ENCODE measurements around the gene SPTSSA.

Gene SPTSSA

GRCh38 chr14:34466691-34467090 lies 4.7 kb upstream of the SPTSSA start:
- H3K36me3 ChIP-seq (ENCODE audit: control insufficient read depth, insufficient read depth, low read length) = no peaks in the 10 kb centered on the region
- no peak overlapping the region for H3K4me3 ChIP-seq (ENCODE audit: low read depth, low read length)
- H3K9me3 ChIP-seq (ENCODE audit: control insufficient read depth, insufficient read depth, low read length) = no peaks in the 10 kb centered on the region
- no peak overlapping the region for H3K9ac ChIP-seq (ENCODE audit: low read depth, low read length)
- peaks cover 6% of the 10 kb centered on the region for H3K4me1 ChIP-seq (ENCODE audit: control insufficient read depth, insufficient read depth, low read length)
- no peaks in the 10 kb centered on the region for H3K27me3 ChIP-seq (ENCODE audit: control insufficient read depth, insufficient read depth, low read length)

- Histone ChIP-seq H3K4me3 (ENCODE audit: low read depth, low read length) (no peak overlapping the region), H3K4me1 (ENCODE audit: control insufficient read depth, insufficient read depth, low read length) (peaks cover 14% of the 10 kb centered on the region), H3K27me3 (ENCODE audit: control insufficient read depth, insufficient read depth, low read length) (no peaks in the 10 kb centered on the region), H3K9me3 (ENCODE audit: control insufficient read depth, insufficient read depth, low read length) (no peaks in the 10 kb centered on the region), H3K36me3 (ENCODE audit: control insufficient read depth, insufficient read depth, low read length) (no peaks in the 10 kb centered on the region), H3K9ac (ENCODE audit: low read depth, low read length) (no peak overlapping the region)
These were observed 3.2 kb upstream of the SPTSSA start for GRCh38 chr14:34465069-34465859.

DNA sequence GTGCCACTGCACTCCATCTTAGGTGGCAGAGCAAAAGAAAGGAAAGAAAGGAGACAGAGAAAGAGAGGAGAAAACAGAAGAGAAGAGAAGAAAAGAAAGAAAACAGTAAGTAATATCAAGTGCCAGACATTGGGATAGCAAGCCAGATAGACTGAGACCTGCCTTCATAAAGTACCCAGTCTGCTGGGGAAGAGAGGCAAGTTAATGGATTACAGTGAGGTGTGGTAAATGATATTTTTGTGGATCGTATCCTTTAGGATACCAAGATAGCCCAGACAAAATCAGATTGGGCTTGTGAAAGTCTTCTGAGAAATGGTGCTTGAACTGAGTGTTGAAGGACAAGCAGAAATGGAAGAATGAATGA lies 1.5 kb upstream of the SPTSSA start:
- H3K9ac ChIP-seq (ENCODE audit: low read depth, low read length) = no peak overlapping the region
- no peaks in the 10 kb centered on the region for H3K9me3 ChIP-seq (ENCODE audit: control insufficient read depth, insufficient read depth, low read length)
- peaks cover 10% of the 10 kb centered on the region for H3K4me1 ChIP-seq (ENCODE audit: control insufficient read depth, insufficient read depth, low read length)
- H3K36me3 ChIP-seq (ENCODE audit: control insufficient read depth, insufficient read depth, low read length) = no peaks in the 10 kb centered on the region
- no peak overlapping the region for H3K4me3 ChIP-seq (ENCODE audit: low read depth, low read length)
- no peaks in the 10 kb centered on the region for H3K27me3 ChIP-seq (ENCODE audit: control insufficient read depth, insufficient read depth, low read length)

DNA sequence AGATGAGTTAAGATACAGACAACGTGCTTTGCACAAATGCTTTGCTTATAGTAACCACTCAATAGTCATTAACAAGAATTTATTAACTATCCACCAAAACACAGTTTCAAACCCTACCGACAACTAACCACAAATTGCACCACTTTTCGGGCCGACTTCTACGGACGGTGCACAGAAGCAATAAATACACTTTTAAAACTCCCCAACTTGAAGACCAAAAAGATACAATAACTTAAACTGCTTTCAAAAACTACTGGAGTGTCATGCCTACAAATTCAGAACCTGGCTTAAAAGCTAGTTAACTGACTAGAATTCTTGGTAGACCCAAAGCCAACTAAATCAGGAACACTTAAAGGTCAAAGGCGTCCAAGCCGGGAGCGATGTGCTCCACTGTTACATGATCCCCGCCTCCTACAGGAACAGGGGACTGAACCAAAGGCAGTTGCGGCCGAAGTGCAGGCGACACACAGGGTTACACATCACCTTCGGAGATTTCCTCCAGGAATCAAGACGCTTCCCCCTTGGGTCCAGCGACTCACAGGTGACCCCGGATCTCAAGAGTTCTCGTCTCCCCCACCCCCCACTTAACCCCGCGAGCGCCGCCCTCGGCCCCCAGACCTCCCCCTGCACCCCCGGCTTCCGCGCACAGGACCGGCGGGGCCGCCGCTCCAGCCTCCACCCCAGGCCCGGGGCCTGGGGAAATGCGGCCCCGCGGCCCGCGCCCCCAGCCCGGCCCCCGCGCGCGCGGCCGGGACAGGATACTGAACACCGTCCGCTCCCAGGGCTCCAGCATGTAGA lies 507 bp downstream of the SPTSSA start:
- peak overlapping the region; percentile 4 for H3K9ac ChIP-seq (ENCODE audit: low read depth, low read length)
- H3K4me1 ChIP-seq (ENCODE audit: control insufficient read depth, insufficient read depth, low read length) = peaks cover 10% of the 10 kb centered on the region
- peak overlapping the region; percentile 77 for H3K4me3 ChIP-seq (ENCODE audit: low read depth, low read length)
- H3K9me3 ChIP-seq (ENCODE audit: control insufficient read depth, insufficient read depth, low read length) = no peaks in the 10 kb centered on the region
- H3K36me3 ChIP-seq (ENCODE audit: control insufficient read depth, insufficient read depth, low read length) = no peaks in the 10 kb centered on the region
- no peaks in the 10 kb centered on the region for H3K27me3 ChIP-seq (ENCODE audit: control insufficient read depth, insufficient read depth, low read length)

DNA sequence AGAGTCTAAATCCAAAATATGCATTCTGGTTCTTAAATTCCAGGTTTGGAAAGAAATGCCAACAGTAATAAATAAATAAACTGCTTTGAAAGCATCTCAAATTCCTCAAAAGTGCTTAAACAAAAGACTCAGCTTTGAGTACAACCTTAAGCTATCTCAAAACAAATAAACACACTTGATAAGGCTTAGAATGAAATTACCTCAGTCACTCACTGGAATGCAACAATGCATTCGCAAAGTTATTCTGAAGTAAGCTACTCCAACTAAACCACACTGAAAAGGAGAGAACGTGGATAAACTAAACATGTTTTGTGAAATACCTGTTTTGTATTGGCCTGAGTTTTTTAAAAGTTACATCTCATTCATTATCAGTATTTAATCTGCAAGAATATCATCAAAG lies 1.2 kb downstream of the SPTSSA start:
- no peaks in the 10 kb centered on the region for H3K27me3 ChIP-seq (ENCODE audit: control insufficient read depth, insufficient read depth, low read length)
- peaks cover 10% of the 10 kb centered on the region for H3K4me1 ChIP-seq (ENCODE audit: control insufficient read depth, insufficient read depth, low read length)
- H3K36me3 ChIP-seq (ENCODE audit: control insufficient read depth, insufficient read depth, low read length) = no peaks in the 10 kb centered on the region
- no peaks in the 10 kb centered on the region for H3K9me3 ChIP-seq (ENCODE audit: control insufficient read depth, insufficient read depth, low read length)
- peak overlapping the region; percentile 77 for H3K4me3 ChIP-seq (ENCODE audit: low read depth, low read length)
- H3K9ac ChIP-seq (ENCODE audit: low read depth, low read length) = peak overlapping the region; percentile 4

GRCh38 chr14:34460295-34460694 lies 1.7 kb downstream of the SPTSSA start:
- peaks cover 10% of the 10 kb centered on the region for H3K4me1 ChIP-seq (ENCODE audit: control insufficient read depth, insufficient read depth, low read length)
- H3K9ac ChIP-seq (ENCODE audit: low read depth, low read length) = no peak overlapping the region
- peaks cover 3% of the 10 kb centered on the region for H3K36me3 ChIP-seq (ENCODE audit: control insufficient read depth, insufficient read depth, low read length)
- H3K9me3 ChIP-seq (ENCODE audit: control insufficient read depth, insufficient read depth, low read length) = no peaks in the 10 kb centered on the region
- no peaks in the 10 kb centered on the region for H3K27me3 ChIP-seq (ENCODE audit: control insufficient read depth, insufficient read depth, low read length)
- peak overlapping the region; percentile 77 for H3K4me3 ChIP-seq (ENCODE audit: low read depth, low read length)

DNA sequence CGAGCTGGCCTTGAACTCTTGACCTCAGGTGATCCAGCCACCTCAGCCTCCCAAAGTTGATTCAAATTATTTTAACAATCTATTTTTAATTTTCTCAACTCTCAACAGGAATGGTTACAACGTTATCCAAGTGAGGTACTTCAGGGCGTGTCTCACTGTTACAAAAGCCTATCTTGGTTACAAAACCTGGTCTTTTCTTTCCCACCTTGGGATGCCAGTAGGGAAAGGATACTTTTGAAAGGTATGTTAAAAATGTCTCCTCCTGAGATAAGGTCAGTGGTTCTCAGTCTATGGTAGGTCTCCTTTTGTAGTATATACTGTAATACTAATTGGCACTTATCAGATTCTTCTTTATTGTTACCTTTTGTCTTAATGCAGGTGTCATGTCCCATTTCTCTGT lies 4.9 kb downstream of the SPTSSA start:
- H3K4me1 ChIP-seq (ENCODE audit: control insufficient read depth, insufficient read depth, low read length) = peaks cover 10% of the 10 kb centered on the region
- H3K9ac ChIP-seq (ENCODE audit: low read depth, low read length) = no peak overlapping the region
- H3K9me3 ChIP-seq (ENCODE audit: control insufficient read depth, insufficient read depth, low read length) = no peaks in the 10 kb centered on the region
- H3K4me3 ChIP-seq (ENCODE audit: low read depth, low read length) = no peak overlapping the region
- peaks cover 5% of the 10 kb centered on the region for H3K36me3 ChIP-seq (ENCODE audit: control insufficient read depth, insufficient read depth, low read length)
- H3K27me3 ChIP-seq (ENCODE audit: control insufficient read depth, insufficient read depth, low read length) = no peaks in the 10 kb centered on the region

GRCh38 chr14:34453226-34453625 lies 8.8 kb downstream of the SPTSSA start:
- no peaks in the 10 kb centered on the region for H3K4me1 ChIP-seq (ENCODE audit: control insufficient read depth, insufficient read depth, low read length)

DNA sequence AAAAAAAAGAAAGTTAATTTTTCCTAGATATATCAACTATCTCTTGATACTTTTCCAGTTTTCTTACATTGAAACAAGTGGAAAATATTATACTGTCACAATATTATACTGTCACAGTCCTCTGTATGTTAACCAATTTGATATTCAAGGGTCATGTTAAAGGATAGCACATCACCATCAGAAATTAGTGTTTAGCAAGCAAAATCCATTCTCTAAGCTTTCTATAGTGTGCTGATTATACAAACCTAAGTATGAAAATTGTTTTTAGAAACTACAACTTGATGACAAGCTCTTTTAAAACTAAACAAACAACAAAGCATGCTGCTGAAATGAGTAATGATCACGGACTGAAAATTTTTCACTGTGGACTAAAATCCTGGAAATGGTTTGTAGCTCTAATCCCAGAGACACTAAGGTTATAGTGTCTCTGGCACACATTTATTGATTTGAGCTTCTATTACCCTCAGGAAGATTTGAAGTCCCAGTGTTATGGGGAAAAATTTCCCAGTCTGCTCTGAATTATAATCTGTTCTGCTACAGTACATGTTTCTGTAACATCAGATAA lies 9.7 kb downstream of the SPTSSA start:
- Histone ChIP-seq H3K4me1 (ENCODE audit: control insufficient read depth, insufficient read depth, low read length) (no peaks in the 10 kb centered on the region), H3K9me3 (ENCODE audit: control insufficient read depth, insufficient read depth, low read length) (no peaks in the 10 kb centered on the region), H3K9ac (ENCODE audit: low read depth, low read length) (no peak overlapping the region), H3K27me3 (ENCODE audit: control insufficient read depth, insufficient read depth, low read length) (no peaks in the 10 kb centered on the region), H3K36me3 (ENCODE audit: control insufficient read depth, insufficient read depth, low read length) (peaks cover 5% of the 10 kb centered on the region), H3K4me3 (ENCODE audit: low read depth, low read length) (no peak overlapping the region)

More at GRCh38 chr14:34453226-34453625, 8.8 kb downstream of the SPTSSA start:
- Histone ChIP-seq H3K9ac (ENCODE audit: low read depth, low read length) (no peak overlapping the region), H3K27me3 (ENCODE audit: control insufficient read depth, insufficient read depth, low read length) (no peaks in the 10 kb centered on the region), H3K9me3 (ENCODE audit: control insufficient read depth, insufficient read depth, low read length) (no peaks in the 10 kb centered on the region), H3K36me3 (ENCODE audit: control insufficient read depth, insufficient read depth, low read length) (peaks cover 5% of the 10 kb centered on the region), H3K4me3 (ENCODE audit: low read depth, low read length) (no peak overlapping the region)

- H3K36me3 ChIP-seq (ENCODE audit: control insufficient read depth, insufficient read depth, low read length) = peaks cover 5% of the 10 kb centered on the region
- no peaks in the 10 kb centered on the region for H3K27me3 ChIP-seq (ENCODE audit: control insufficient read depth, insufficient read depth, low read length)
- H3K9me3 ChIP-seq (ENCODE audit: control insufficient read depth, insufficient read depth, low read length) = no peaks in the 10 kb centered on the region
- H3K4me3 ChIP-seq (ENCODE audit: low read depth, low read length) = no peak overlapping the region
- no peak overlapping the region for H3K9ac ChIP-seq (ENCODE audit: low read depth, low read length)
- no peaks in the 10 kb centered on the region for H3K4me1 ChIP-seq (ENCODE audit: control insufficient read depth, insufficient read depth, low read length)
These were observed 11.1 kb downstream of the SPTSSA start for GRCh38 chr14:34450958-34451357.

- Histone ChIP-seq H3K36me3 (ENCODE audit: control insufficient read depth, insufficient read depth, low read length) (peaks cover 4% of the 10 kb centered on the region), H3K4me1 (ENCODE audit: control insufficient read depth, insufficient read depth, low read length) (no peaks in the 10 kb centered on the region), H3K9me3 (ENCODE audit: control insufficient read depth, insufficient read depth, low read length) (no peaks in the 10 kb centered on the region), H3K27me3 (ENCODE audit: control insufficient read depth, insufficient read depth, low read length) (no peaks in the 10 kb centered on the region), H3K9ac (ENCODE audit: low read depth, low read length) (no peak overlapping the region), H3K4me3 (ENCODE audit: low read depth, low read length) (no peak overlapping the region)
These were observed 11.5 kb downstream of the SPTSSA start for GRCh38 chr14:34450542-34450915.
